ENCODE results near the gene CCDC110. TPM values are rescaled to one million over a fixed set of nuclear protein-coding genes. Genes with fewer than 3 reads are reported as not detected.
"Not testable (repeated sequence)": the region's sequence is repeated elsewhere in the genome, so short reads cannot be mapped to it uniquely, and the experiment has no call there.

The CCDC110 gene
- 2.8 TPM for polyA plus RNA-seq (2012; ENCODE audit: missing spikeins)

DNA sequence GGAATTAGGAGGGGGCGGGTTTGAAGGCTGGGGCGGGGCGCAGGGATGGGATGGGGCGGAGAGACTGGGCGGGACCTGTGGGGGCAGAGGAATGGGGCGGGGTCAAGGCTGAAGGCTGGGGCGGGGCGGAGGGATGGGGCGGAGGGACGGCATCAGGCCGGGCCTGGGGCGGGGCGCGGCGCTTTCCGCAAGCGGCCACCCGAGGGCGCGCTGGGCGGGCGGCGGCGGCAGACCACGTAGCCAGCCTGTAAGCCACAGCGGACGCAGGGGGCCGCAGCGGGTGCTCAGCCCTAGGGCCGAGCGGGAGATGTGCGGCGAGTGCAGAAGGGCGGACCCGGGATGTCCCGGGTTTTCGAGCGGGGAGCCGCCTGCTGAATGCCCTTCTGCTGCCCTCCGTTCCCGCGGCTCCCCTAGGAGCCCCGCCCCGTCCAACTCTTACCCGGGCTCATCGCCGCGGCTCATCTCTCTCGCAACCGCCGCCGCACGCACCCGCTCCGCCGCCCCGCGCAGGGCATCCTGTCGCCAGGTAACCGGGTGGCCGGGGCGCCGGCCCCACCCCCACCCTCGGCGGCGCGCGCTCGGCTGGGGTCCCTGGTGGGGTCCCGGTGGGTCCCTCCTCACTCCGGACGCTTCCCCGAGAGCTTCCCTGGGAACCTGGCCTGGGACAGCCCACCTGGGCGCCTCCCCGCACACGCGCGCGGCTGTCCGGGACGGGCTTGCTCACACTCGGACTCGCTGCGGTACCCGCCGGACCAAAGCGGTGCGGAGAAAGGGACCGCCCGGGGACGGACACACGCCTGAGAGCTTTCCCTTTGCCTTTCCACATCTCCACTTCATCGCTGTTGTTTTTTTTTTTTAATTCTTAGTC lies at the start of gene CCDC110:
Gene CCDC110, minus strand, starts transcription at position 499 of the 868 bp plus-strand sequence. Its CDS starts 50 bp downstream, at position 449.
- peak; percentile 90 for FAIRE-seq

DNA sequence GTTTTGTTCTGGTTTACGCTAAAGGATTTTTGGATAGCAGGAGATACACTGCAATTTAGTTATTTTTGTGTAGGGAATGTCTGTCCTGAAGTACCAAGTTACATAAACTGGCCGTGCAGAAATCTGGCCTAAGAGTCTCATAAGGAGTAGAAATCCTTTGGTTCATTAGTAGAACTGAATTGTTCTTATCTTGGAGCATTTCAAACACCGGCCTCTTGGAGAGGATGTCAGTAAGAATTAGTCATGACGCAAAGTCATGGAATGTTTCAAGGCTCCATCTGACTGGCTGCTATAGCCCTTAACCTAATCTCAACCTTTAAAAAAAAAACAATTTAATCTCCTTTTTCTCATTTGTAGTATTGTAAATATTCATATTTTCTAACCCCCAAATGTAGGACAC lies 48.6 kb upstream of the CCDC110 start:
- DNase-seq (ENCODE audit: insufficient read length), result no peak
- no peak for FAIRE-seq
- no peak for TF ChIP-seq POLR2A (IDR thresholded peaks at IDR 0.05; ENCODE audit: low read depth, low read length)
- TF ChIP-seq POLR2AphosphoS5 (IDR thresholded peaks at IDR 0.05; ENCODE audit: low read depth, low read length), result no peak
- no peak for TF ChIP-seq TAF1 (IDR thresholded peaks at IDR 0.05; ENCODE audit: borderline replicate concordance, low read depth, low read length)

More for the DNA sequence above, at the start of gene CCDC110:
- TF ChIP-seq POLR2AphosphoS5 (IDR thresholded peaks at IDR 0.05; ENCODE audit: low read depth, low read length) (no peak), POLR2A (IDR thresholded peaks at IDR 0.05; ENCODE audit: low read depth, low read length) (peak; percentile 45; the same call in 1 of the 2 replicates)
- peak; percentile 79 for DNase-seq (ENCODE audit: insufficient read length)

DNA sequence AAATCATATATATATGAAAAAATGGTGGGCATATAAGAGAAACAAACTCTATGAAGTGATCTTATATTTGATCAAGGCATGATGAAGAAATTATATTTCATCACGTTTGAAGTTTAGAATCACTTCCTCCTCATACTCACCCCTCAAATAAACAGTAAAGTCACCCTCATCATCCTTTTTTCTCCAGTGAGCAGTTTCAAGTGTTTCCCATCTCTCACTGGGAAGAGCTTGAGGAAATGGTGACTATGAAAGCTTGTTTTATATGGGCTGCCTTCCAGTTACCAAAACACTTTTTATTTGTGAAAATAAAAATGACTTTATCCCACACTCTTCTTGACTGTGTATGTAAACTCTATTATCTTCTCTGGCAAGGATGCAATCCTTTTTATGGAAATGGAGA lies 47.0 kb upstream of the CCDC110 start:
- TF ChIP-seq POLR2AphosphoS5 (IDR thresholded peaks at IDR 0.05; ENCODE audit: low read depth, low read length) (no peak), POLR2A (IDR thresholded peaks at IDR 0.05; ENCODE audit: low read depth, low read length) (no peak), TAF1 (IDR thresholded peaks at IDR 0.05; ENCODE audit: borderline replicate concordance, low read depth, low read length) (no peak)
- FAIRE-seq (no peak), DNase-seq (ENCODE audit: insufficient read length) (no peak)

DNA sequence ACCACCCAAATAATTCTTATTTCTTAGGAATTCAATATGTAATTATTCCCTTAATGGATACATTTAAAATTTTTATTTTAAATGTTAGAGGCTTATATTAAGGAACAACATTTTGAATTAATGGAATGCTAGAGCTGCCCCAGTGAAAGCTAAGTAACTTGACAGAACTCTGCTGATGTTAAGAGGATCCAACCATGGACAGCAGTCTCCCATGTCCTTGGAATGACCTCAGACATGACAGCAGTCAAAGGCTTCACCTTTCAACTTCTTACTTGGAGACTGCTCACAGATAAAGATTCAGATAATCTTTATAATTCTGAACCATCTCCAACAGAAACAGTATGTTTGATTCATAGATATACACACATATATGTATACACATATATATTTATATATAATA lies 46.5 kb upstream of the CCDC110 start:
- FAIRE-seq, result no peak
- no peak for DNase-seq (ENCODE audit: insufficient read length)
- TF ChIP-seq POLR2AphosphoS5 (IDR thresholded peaks at IDR 0.05; ENCODE audit: low read depth, low read length), result no peak
- no peak for TF ChIP-seq TAF1 (IDR thresholded peaks at IDR 0.05; ENCODE audit: borderline replicate concordance, low read depth, low read length)
- no peak for TF ChIP-seq POLR2A (IDR thresholded peaks at IDR 0.05; ENCODE audit: low read depth, low read length)

DNA sequence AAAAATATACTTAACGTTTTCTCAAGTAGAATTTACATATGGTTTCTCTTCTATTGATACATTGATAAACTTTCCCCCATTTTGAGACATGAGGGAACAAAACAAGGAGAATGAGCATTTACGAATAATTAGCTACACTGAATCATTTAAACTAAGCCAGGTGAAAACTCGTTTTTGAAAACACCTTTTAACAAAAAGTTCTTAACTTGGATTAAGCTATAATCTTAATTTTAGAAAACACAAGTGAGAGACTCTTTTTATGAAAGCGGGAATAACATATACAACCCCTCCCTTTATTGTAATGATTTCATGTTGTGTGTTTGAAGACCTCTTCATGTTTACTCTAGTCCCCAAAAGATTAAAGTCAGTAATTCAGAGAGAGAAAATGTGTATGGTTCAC lies 43.7 kb upstream of the CCDC110 start:
- no peak for TF ChIP-seq TAF1 (IDR thresholded peaks at IDR 0.05; ENCODE audit: borderline replicate concordance, low read depth, low read length)
- TF ChIP-seq POLR2A (IDR thresholded peaks at IDR 0.05; ENCODE audit: low read depth, low read length), result no peak
- TF ChIP-seq POLR2AphosphoS5 (IDR thresholded peaks at IDR 0.05; ENCODE audit: low read depth, low read length), result no peak
- DNase-seq (ENCODE audit: insufficient read length) (no peak), FAIRE-seq (no peak)

DNA sequence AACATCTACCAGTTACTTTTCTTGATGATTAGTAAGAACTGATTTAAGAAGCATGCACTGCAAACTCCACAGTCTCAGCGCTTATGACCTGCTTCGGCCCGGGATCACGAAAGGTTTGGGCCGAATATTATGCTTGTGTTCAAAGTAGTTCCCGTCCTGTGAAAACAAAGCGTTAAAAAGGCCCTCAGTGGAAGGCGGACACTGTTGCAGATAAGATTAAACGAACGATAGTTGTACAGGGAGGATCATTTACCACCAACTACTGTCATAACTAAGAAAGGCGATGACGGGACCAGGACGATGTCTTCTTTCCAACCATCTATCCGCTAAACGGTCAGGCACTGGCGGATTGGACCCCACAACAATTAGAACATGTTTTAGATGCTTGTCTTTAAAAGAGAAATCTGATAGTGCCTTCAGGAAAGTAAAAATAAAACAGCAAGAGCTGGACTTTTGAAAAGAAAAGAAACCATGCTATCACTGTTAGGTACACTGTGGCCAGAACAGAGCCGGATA lies 42.7 kb upstream of the CCDC110 start:
- no peak for DNase-seq (ENCODE audit: insufficient read length)
- no peak for FAIRE-seq
- TF ChIP-seq POLR2A (IDR thresholded peaks at IDR 0.05; ENCODE audit: low read depth, low read length), result no peak
- TF ChIP-seq TAF1 (IDR thresholded peaks at IDR 0.05; ENCODE audit: borderline replicate concordance, low read depth, low read length), result no peak
- TF ChIP-seq POLR2AphosphoS5 (IDR thresholded peaks at IDR 0.05; ENCODE audit: low read depth, low read length), result no peak

DNA sequence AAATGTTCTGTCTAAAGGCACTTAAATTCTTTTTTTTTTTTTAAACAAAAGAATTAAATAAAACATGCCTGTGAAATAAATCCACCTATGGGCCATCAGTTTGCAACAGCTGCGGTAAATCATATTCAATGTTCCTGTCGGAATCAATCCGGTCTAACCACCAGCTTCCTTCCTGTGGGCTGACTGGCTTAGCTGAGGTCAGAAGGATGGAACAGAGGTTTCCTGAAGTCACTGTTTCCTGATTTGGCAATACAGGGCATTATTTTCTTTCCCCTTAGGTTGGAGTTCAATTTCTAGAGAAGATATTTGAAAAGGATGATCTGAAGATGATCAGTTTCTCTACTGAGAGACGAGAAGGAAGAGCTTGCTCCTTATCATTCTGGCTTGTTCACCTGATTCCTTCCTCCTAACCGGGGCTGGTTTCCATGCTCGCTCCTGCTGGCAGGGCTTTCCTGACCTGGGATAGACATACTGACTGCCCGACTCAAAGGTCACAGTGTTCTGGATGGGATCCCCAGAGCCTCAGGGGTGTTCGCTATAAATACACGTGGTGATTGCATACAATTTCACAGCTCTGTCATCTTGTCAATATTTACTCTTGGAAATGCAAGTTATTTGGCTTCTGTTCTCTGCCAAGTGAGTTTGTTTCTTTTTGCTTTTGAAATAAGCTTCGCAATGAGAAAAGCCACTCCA lies 42.1 kb upstream of the CCDC110 start:
- FAIRE-seq (peak; percentile 76), DNase-seq (ENCODE audit: insufficient read length) (no peak)
- TF ChIP-seq POLR2AphosphoS5 (IDR thresholded peaks at IDR 0.05; ENCODE audit: low read depth, low read length), result no peak
- TF ChIP-seq TAF1 (IDR thresholded peaks at IDR 0.05; ENCODE audit: borderline replicate concordance, low read depth, low read length), result no peak
- no peak for TF ChIP-seq POLR2A (IDR thresholded peaks at IDR 0.05; ENCODE audit: low read depth, low read length)

DNA sequence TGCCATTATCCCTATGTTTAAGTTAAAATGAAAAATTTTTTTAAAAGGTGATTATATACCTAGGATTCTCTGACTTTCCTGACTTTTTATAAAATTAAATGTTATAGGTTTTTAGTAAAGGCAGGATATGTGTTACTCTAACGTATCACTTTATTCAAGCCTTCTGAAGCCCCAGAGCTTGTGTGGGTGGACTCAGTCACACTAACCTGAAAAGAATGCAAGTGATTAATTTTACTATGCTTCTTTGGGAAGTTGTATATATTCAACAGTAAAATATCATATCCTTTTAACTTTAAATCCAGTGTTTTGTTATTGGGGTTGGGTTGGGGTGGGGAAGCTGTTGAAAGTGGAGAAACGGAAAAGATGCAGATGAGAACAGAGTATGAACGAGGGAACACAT lies 41.0 kb upstream of the CCDC110 start:
- FAIRE-seq (no peak), DNase-seq (ENCODE audit: insufficient read length) (no peak)
- no peak for TF ChIP-seq POLR2AphosphoS5 (IDR thresholded peaks at IDR 0.05; ENCODE audit: low read depth, low read length)
- no peak for TF ChIP-seq TAF1 (IDR thresholded peaks at IDR 0.05; ENCODE audit: borderline replicate concordance, low read depth, low read length)
- no peak for TF ChIP-seq POLR2A (IDR thresholded peaks at IDR 0.05; ENCODE audit: low read depth, low read length)

DNA sequence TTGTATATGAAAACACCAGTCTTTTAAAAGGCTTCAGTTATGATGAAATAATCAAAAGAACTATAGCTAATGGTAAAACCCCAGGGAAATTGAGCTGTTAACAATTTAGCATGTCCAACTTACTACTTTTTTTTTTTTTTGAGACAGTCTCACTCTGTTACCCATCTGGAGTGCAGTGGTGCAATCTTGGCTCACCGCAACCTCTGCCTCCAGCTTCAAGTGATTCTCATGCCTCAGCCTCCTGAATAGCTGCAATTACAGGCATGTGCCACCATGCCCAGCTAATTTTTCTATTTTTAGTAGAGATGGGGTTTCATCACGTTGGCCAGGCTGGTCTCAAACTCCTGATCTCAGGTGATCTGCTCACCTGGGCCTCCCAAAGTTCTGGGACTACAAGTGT lies 39.7 kb upstream of the CCDC110 start:
- not testable (repeated sequence) for FAIRE-seq; DNase-seq (ENCODE audit: insufficient read length)

DNA sequence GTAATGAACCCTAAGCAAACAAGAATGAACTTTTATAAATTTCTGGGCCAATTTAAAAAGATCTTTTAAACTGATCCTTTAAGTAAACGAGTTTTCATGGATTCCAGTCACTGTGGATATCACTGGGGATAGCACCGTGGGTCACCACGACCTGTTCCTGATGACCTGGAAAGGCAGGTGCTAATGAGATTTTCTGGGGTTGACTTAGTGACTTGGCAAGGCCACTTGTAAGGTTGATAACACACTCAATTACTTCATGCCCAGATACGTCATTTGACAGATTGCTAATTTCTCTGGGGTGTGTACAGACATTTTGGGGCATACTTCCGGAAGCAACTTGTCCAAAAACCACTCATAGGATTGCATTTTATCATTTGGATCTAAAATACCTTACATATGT lies 39.3 kb upstream of the CCDC110 start:
- FAIRE-seq (no peak), DNase-seq (ENCODE audit: insufficient read length) (no peak)
- TF ChIP-seq POLR2A (IDR thresholded peaks at IDR 0.05; ENCODE audit: low read depth, low read length) (no peak), POLR2AphosphoS5 (IDR thresholded peaks at IDR 0.05; ENCODE audit: low read depth, low read length) (no peak), TAF1 (IDR thresholded peaks at IDR 0.05; ENCODE audit: borderline replicate concordance, low read depth, low read length) (no peak)

DNA sequence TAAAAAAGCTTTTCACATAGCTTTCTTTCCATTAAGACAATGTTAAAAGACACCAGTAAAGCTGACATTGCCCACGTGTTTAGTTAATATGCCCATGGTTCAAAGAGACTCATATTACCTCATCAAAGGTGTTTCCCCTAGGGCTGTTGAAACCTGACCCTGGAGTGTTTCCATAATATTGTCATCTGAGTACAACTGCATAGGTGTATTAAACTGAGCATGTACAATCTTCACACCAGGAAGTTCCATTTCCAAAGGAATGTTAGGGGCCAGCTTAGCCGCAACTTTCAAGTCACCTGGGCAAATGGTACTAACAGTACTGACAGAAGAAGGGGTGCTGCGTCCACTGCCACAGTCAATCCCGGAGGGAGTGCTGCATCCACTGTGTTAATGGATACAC lies 36.6 kb upstream of the CCDC110 start:
- no peak for DNase-seq (ENCODE audit: insufficient read length)

DNA sequence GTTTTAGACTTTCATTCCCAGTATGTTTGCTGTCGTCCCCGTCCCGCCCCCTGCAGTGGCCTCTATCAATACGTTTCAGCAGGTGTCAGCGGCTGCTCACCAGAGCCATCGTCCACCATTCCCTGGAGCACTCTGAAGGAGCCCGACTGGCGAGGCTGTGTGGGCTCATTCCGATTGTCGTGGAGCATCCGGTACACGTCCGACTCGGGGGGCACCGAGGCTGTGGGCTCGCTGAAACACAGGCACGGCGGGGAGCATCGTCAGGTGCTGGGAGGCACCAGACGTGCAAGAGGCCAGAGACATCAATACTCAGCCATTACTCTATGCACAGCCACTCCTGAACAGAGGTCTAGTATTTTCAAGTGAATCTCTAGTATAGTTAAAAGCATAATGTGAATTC lies 34.9 kb upstream of the CCDC110 start:
- no peak for FAIRE-seq
- TF ChIP-seq TAF1 (IDR thresholded peaks at IDR 0.05; ENCODE audit: borderline replicate concordance, low read depth, low read length), result no peak
- TF ChIP-seq POLR2A (IDR thresholded peaks at IDR 0.05; ENCODE audit: low read depth, low read length), result no peak
- no peak for TF ChIP-seq POLR2AphosphoS5 (IDR thresholded peaks at IDR 0.05; ENCODE audit: low read depth, low read length)

More for the DNA sequence above, 36.6 kb upstream of the CCDC110 start:
- TF ChIP-seq TAF1 (IDR thresholded peaks at IDR 0.05; ENCODE audit: borderline replicate concordance, low read depth, low read length) (no peak), POLR2AphosphoS5 (IDR thresholded peaks at IDR 0.05; ENCODE audit: low read depth, low read length) (no peak), POLR2A (IDR thresholded peaks at IDR 0.05; ENCODE audit: low read depth, low read length) (no peak)
- peak; percentile 65 for FAIRE-seq

More for the DNA sequence above, 34.9 kb upstream of the CCDC110 start:
- no peak for DNase-seq (ENCODE audit: insufficient read length)
